Fibroblast of villous mesenchyme (primary cell): ENCODE measurements around the gene SYT13. TPM values are rescaled to one million over a fixed set of nuclear protein-coding genes. Genes with fewer than 3 reads are reported as not detected.

Experiments used
- DNase-seq: peaks from one replicate; pipeline ENCODE4 v3.0.0-alpha.2; 2010; ENCODE audit warnings: low read depth
- H3K4me3 ChIP-seq: 2 replicates; pipeline ENCODE4 v1.5.1; 2011; ENCODE audit warnings: low read depth, mild to moderate bottlenecking, low read length
- CTCF ChIP-seq: IDR thresholded peaks from 2 replicates; pipeline ENCODE4 v1.5.1; 2012; ENCODE audit warnings: low read depth, mild to moderate bottlenecking, low read length; ENCODE audit not compliant: insufficient read depth
- total RNA-seq: library from RNA; depleted of rRNA; stranded (reverse); fragments of >200 nt; gene quantifications from 2 replicates; pipeline ENCODE4 v1.2.3, GENCODE V29; 2012

Gene SYT13
- total RNA-seq = not detected in 2 replicates

GRCh38 chr11:45285930-45286632 lies at the start of gene SYT13:
Gene SYT13, minus strand, starts transcription at chr11:45286341. Its CDS starts 134 bp downstream, at chr11:45286207.
- DNase-seq = no peak
- no peak for TF ChIP-seq CTCF
- H3K4me3 ChIP-seq = no peak within 1 kb of the TSS

GRCh38 chr11:45335434-45335833 lies 49.3 kb upstream of the SYT13 start:
- DNase-seq = no peak
- H3K4me3 ChIP-seq = no peak overlapping the region
- TF ChIP-seq CTCF = no peak

- no peak for DNase-seq
- no peak for TF ChIP-seq CTCF
- H3K4me3 ChIP-seq = no peak overlapping the region
Measured at GRCh38 chr11:45334836-45335235, 48.7 kb upstream of the SYT13 start.

GRCh38 chr11:45334410-45334809 lies 48.3 kb upstream of the SYT13 start:
- no peak for TF ChIP-seq CTCF
- H3K4me3 ChIP-seq = no peak overlapping the region
- no peak for DNase-seq

GRCh38 chr11:45333001-45333971 lies 47.1 kb upstream of the SYT13 start:
- DNase-seq = peak; percentile 76
- H3K4me3 ChIP-seq = peak overlapping the region; percentile 15
- TF ChIP-seq CTCF = no peak

GRCh38 chr11:45332276-45332934 lies 46.3 kb upstream of the SYT13 start:
- TF ChIP-seq CTCF = peak; percentile 57
- H3K4me3 ChIP-seq = no peak overlapping the region
- DNase-seq = peak; percentile 12
